Colonic mucosa (tissue), 4 donors: ENCODE data around the gene PLK1. TPM values are rescaled to one million over a fixed set of nuclear protein-coding genes. Genes with fewer than 3 reads are reported as not detected.
"Not testable (repeated sequence)": the region's sequence is repeated elsewhere in the genome, so short reads cannot be mapped to it uniquely, and the experiment has no call there.

ENCODE experiments used
- DNase-seq: peaks from one replicate; pipeline ENCODE4 v3.0.0-alpha.2; 2020
- H3K27ac ChIP-seq: fragments of 200-600 bp; one replicate; pipeline ENCODE4 v1.8.0; 2021
- H3K27me3 ChIP-seq: fragments of 200-600 bp; one replicate; pipeline ENCODE4 v1.8.0; 2021
- H3K36me3 ChIP-seq: fragments of 200-600 bp; one replicate; pipeline ENCODE4 v1.8.0; 2021
- H3K4me1 ChIP-seq: fragments of 200-600 bp; one replicate; pipeline ENCODE4 v1.8.0; 2021; ENCODE audit warnings: mild to moderate bottlenecking
- H3K4me3 ChIP-seq: fragments of 200-600 bp; one replicate; pipeline ENCODE4 v1.8.0; 2021
- H3K9ac ChIP-seq, 2 donors: one replicate each; pipeline ENCODE4 v1.7.0; 2013; ENCODE audit warnings: control low read depth in 2 of 2, low read depth in 2 of 2, low read length in 2 of 2
- H3K9me3 ChIP-seq: fragments of 200-600 bp; one replicate; pipeline ENCODE4 v1.8.0; 2021
- CTCF ChIP-seq: fragments of 200-600 bp; IDR thresholded peaks from one replicate; pipeline ENCODE4 v1.8.0; 2022; ENCODE audit warnings: antibody characterized with exemption, mild to moderate bottlenecking
- intact Hi-C: fragments of 100-400 bp; cut with DNase I; formaldehyde crosslinking; loops from one replicate; pipeline ENCODE4 v1.14.1; 2022
- total RNA-seq, 2 donors: library from RNA; stranded (reverse); fragmentation: NEBNext Ultra II Directional in 1 of 2; extraction: Animal tissue kit (Norgen Biotek cat#: 25700) in 1 of 2; gene quantifications; one replicate each; pipeline ENCODE4 v1.2.1, GENCODE V29; 2021
- donor health status: healthy.
- donor health status: DM: no; HTN: no; CAD: no.
- donor health status: DM: no; HTN: no; CAD: no.

Gene PLK1
- total RNA-seq, 2 donors from 2014 or later: 17.6 to 84.7 TPM

- intact Hi-C loops: no loop called here
- Histone ChIP-seq H3K27me3 (no peaks in the 10 kb centered on the region), H3K4me1 (no peaks in the 10 kb centered on the region), H3K4me3 (peak within 1 kb of the TSS; percentile 59), H3K9me3 (no peaks in the 10 kb centered on the region), H3K36me3 (no peaks in the 10 kb centered on the region), H3K9ac (peak within 1 kb of the TSS; percentile 81 to 93), H3K27ac (peak within 1 kb of the TSS; percentile 72)
- peak; percentile 87 for DNase-seq
- TF ChIP-seq CTCF: no peak
These were observed 34.3 kb downstream of the PLK1 start, which contains the start of gene ERN2 for GRCh38 chr16:23712976-23713375. Gene ERN2, minus strand, starts transcription at chr16:23713222. Its CDS starts 35 bp downstream, at chr16:23713187.

- no peaks in the 10 kb centered on the region for H3K9me3 ChIP-seq
- no peaks in the 10 kb centered on the region for H3K36me3 ChIP-seq
- H3K27me3 ChIP-seq: no peaks in the 10 kb centered on the region
- no peak overlapping the region for H3K27ac ChIP-seq
- TF ChIP-seq CTCF: no peak
- H3K4me3 ChIP-seq: no peak overlapping the region
- DNase-seq: no peak
- H3K9ac ChIP-seq: no peak overlapping the region
- intact Hi-C loops: no loop called here
- no peaks in the 10 kb centered on the region for H3K4me1 ChIP-seq
These were observed 37.8 kb downstream of the PLK1 start for GRCh38 chr16:23716484-23716883.

GRCh38 chr16:23722613-23723240 is 44.0 kb downstream of the PLK1 start:
- H3K27ac ChIP-seq, H3K27me3 ChIP-seq, H3K9ac ChIP-seq, H3K9me3 ChIP-seq, H3K36me3 ChIP-seq, H3K4me1 ChIP-seq, DNase-seq, H3K4me3 ChIP-seq, intact Hi-C loops: not testable (repeated sequence)

- Histone ChIP-seq H3K36me3 (no peaks in the 10 kb centered on the region), H3K9ac (no peak overlapping the region), H3K4me1 (no peaks in the 10 kb centered on the region), H3K27me3 (no peaks in the 10 kb centered on the region), H3K9me3 (no peaks in the 10 kb centered on the region), H3K4me3 (no peak overlapping the region), H3K27ac (no peak overlapping the region)
- intact Hi-C loops: no loop called here
- TF ChIP-seq CTCF: no peak
- no peak for DNase-seq
These were observed 45.6 kb downstream of the PLK1 start for GRCh38 chr16:23724096-23724784.

DNA sequence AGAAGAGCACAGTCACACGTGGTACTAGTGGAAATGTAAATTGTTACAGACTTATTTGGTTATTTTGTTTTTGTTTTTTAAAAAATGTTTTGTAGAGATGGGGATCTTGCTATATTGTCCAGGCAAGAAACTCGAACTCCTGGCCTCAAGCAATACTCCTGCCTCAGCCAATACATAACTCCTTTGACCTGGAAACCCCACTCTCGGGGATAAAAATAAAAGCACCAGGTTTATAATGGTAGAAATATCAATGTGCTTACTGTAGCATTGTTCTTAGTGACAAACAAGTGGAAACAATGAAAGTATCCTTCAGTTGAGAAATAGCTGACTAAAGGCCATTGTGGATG is 46.1 kb downstream of the PLK1 start:
- Histone ChIP-seq H3K9me3 (no peaks in the 10 kb centered on the region), H3K9ac (no peak overlapping the region), H3K27ac (no peak overlapping the region), H3K27me3 (no peaks in the 10 kb centered on the region), H3K4me3 (no peak overlapping the region), H3K4me1 (no peaks in the 10 kb centered on the region), H3K36me3 (no peaks in the 10 kb centered on the region)
- intact Hi-C loops: no loop called here
- TF ChIP-seq CTCF: no peak
- no peak for DNase-seq

DNA sequence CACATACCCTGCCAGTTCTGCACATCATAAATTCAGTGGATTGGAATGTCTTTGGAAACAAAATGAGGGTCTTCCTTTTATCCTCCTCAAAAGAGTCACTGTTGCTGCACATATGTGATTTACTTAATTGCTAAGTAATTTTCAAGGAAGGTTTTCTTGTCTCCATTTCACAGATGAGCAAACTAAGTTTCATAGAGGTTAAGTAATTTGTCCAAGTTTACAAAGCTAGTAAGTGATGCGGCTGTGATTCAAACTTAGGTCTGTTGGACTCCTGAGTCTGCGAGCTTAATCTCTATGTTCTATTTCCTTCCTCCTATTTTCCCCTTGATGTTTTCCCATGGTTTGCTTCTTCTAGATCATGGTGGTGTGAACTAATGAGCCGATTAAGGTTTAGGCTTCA is 48.0 kb downstream of the PLK1 start:
- H3K9me3 ChIP-seq: no peaks in the 10 kb centered on the region
- no peak overlapping the region for H3K4me3 ChIP-seq
- no peak for TF ChIP-seq CTCF
- no peak for DNase-seq
- no peaks in the 10 kb centered on the region for H3K36me3 ChIP-seq
- no peaks in the 10 kb centered on the region for H3K27me3 ChIP-seq
- intact Hi-C loops: no loop called here
- no peak overlapping the region for H3K9ac ChIP-seq
- no peak overlapping the region for H3K27ac ChIP-seq
- H3K4me1 ChIP-seq: no peaks in the 10 kb centered on the region
